D721Med (cell line): ENCODE data around the gene KCNN3.

ENCODE experiments used
- DNase-seq: peaks from one replicate; pipeline ENCODE4 v3.0.0; 2011; ENCODE audit warnings: low spot score; ENCODE audit not compliant: insufficient read length
- FAIRE-seq: peaks from 2 replicates; lab custom pipeline; 2011; peaks lifted over from hg19 to GRCh38; lab: Jason Lieb, UNC
- CTCF ChIP-seq: IDR thresholded peaks from 2 replicates; pipeline ENCODE4 v1.5.1; 2012; ENCODE audit warnings: mild to moderate bottlenecking, control low read depth; ENCODE audit not compliant: insufficient read depth; ENCODE audit errors: missing control alignments

The KCNN3 gene

GRCh38 chr1:154864189-154864975 lies 5.7 kb downstream of the KCNN3 start:
- TF ChIP-seq CTCF: no peak
- FAIRE-seq: no peak
- no peak for DNase-seq

- peak; percentile 12 for DNase-seq
- no peak for FAIRE-seq
- peak; percentile 67 for TF ChIP-seq CTCF
Measured at GRCh38 chr1:154863315-154864174, 6.5 kb downstream of the KCNN3 start.

GRCh38 chr1:154862907-154863306 lies 7.2 kb downstream of the KCNN3 start:
- DNase-seq (no peak), FAIRE-seq (no peak)
- TF ChIP-seq CTCF: no peak

- FAIRE-seq (no peak), DNase-seq (no peak)
- TF ChIP-seq CTCF: no peak
Measured at GRCh38 chr1:154861607-154862094, 8.4 kb downstream of the KCNN3 start.

- TF ChIP-seq CTCF: no peak
- FAIRE-seq (no peak), DNase-seq (no peak)
Measured at GRCh38 chr1:154860156-154860870, 9.8 kb downstream of the KCNN3 start.

- DNase-seq: no peak
- TF ChIP-seq CTCF: no peak
- no peak for FAIRE-seq
Measured at GRCh38 chr1:154859786-154860155, 10.3 kb downstream of the KCNN3 start.
